Motor neuron (in vitro differentiated cells): ENCODE data around the gene ZNF467. TPM values are rescaled to one million over a fixed set of nuclear protein-coding genes. Genes with fewer than 3 reads are reported as not detected.

Experiments
- ATAC-seq, 8 experiments: fragments of 200-7000 bp; cut with Tn5 transposase; replicated peaks in 6 of 8; 2 replicates each; pipeline ENCODE4 v1.8.0; 2021; ENCODE audit warnings: mild to moderate bottlenecking in 8 of 8, moderate library complexity in 8 of 8
- H3K27ac ChIP-seq, 2 donors: fragments of 250-450 bp; sonication (Bioruptor Pico); 2 replicates each; pipeline ENCODE4 v1.9.0; 2021; ENCODE audit warnings: antibody characterized with exemption in 2 of 2, mild to moderate bottlenecking in 2 of 2, moderate library complexity in 1 of 2
- H3K4me1 ChIP-seq, 2 donors: fragments of 250-450 bp; sonication (Bioruptor Pico); replicated peaks in 1 of 2; 2 replicates each; pipeline ENCODE4 v1.6.1; 2021; ENCODE audit warnings: antibody characterized with exemption in 2 of 2, mild to moderate bottlenecking in 2 of 2, moderate library complexity in 1 of 2
- H3K4me3 ChIP-seq, 5 donors: fragments of 250-450 bp; sonication (Bioruptor Pico); 2 replicates each; pipeline ENCODE4 v1.9.0; 2021; ENCODE audit warnings: antibody characterized with exemption in 5 of 5, mild to moderate bottlenecking in 5 of 5, moderate library complexity in 4 of 5
- WGBS, 10 experiments: fragments of 450-650 bp; shearing (Covaris generic); methylation state at CpG; one replicate each; pipeline ENCODE4 v1.0.0; 2022; 5-methylcytosine and 5-hydroxymethylcytosine counted together
- in situ Hi-C, 9 experiments: fragments of 400-800 bp; cut with MboI; loops; one replicate each; pipeline ENCODE4 v1.15.0; 2021; ENCODE audit warnings: low sequenced_read_pairs in 9 of 9, low pct_unique_long_range_greater_than_20kb in 2 of 9; ENCODE audit not compliant: unreplicated experiment in 9 of 9
- total RNA-seq, 8 experiments: library from RNA; unstranded; fragments of 300-600 nt; gene quantifications; 2 replicates each; pipeline versions ENCODE4 v1.2.3 to v1.2.4, GENCODE V29; 2022

Gene ZNF467
- total RNA-seq, 8 experiments from 2014 or later: 0.71 to 7.7 (median 5.1) TPM

GRCh38 chr7:149789101-149789500 lies 15.7 kb upstream of the ZNF467 start:
- H3K4me3 ChIP-seq: no peak overlapping the region
- WGBS, 10 experiments: 79 to 100% (median 80%) methylated on average over 3 of the region's 19 CpGs; no CpG with 5 or more reads in 7 of the 10 experiments
- peaks cover 0 to 20% of the 10 kb centered on the region in 2 donors for H3K4me1 ChIP-seq
- H3K27ac ChIP-seq: no peak overlapping the region
- in situ Hi-C loops: no loop called here
- no peak for ATAC-seq

- ATAC-seq: no peak
- Histone ChIP-seq H3K4me1 (peaks cover 0 to 26% of the 10 kb centered on the region in 2 donors), H3K27ac (no peak overlapping the region), H3K4me3 (no peak overlapping the region)
- WGBS, 10 experiments: 33 to 73% (median 65%) methylated on average over 1 to 5 of the region's 11 CpGs; no CpG with 5 or more reads in 7 of the 10 experiments
- in situ Hi-C loops: no loop called here
Observed at GRCh38 chr7:149788300-149788851, 15.0 kb upstream of the ZNF467 start.

- 0 to 85% (median 53%) methylated on average over 1 to 10 of the region's 35 CpGs; no CpG with 5 or more reads in 4 of the 10 experiments for WGBS, 10 experiments
- in situ Hi-C loops: no loop called here
- peak; percentile 60 to 87 (median 74) for ATAC-seq
- Histone ChIP-seq H3K27ac (no peak overlapping the region), H3K4me3 (no peak overlapping the region), H3K4me1 (peaks cover 0 to 28% of the 10 kb centered on the region in 2 donors)
Observed at GRCh38 chr7:149787428-149788299, 14.3 kb upstream of the ZNF467 start.

GRCh38 chr7:149785983-149786382 lies 12.6 kb upstream of the ZNF467 start:
- in situ Hi-C loops: no loop called here
- 17 to 95% (median 80%) methylated on average over 1 to 7 of the region's 9 CpGs; no CpG with 5 or more reads in 4 of the 10 experiments for WGBS, 10 experiments

GRCh38 chr7:149785402-149785801 lies 12.0 kb upstream of the ZNF467 start:
- Histone ChIP-seq H3K4me1 (peaks cover 0 to 23% of the 10 kb centered on the region in 2 donors), H3K4me3 (no peak overlapping the region), H3K27ac (no peak overlapping the region)
- WGBS, 10 experiments: 93% methylated on average over 8 of the region's 15 CpGs; no CpG with 5 or more reads in 9 of the 10 experiments
- in situ Hi-C loops: no loop called here
- ATAC-seq: no peak

More at GRCh38 chr7:149785983-149786382, 12.6 kb upstream of the ZNF467 start:
- H3K4me1 ChIP-seq: peaks cover 0 to 26% of the 10 kb centered on the region in 2 donors
- H3K4me3 ChIP-seq: no peak overlapping the region
- no peak for ATAC-seq
- no peak overlapping the region for H3K27ac ChIP-seq

GRCh38 chr7:149784251-149784608 lies 10.8 kb upstream of the ZNF467 start:
- WGBS, 10 experiments: 43 to 100% (median 92%) methylated on average over 1 to 3 of the region's 5 CpGs; no CpG with 5 or more reads in 3 of the 10 experiments
- Histone ChIP-seq H3K27ac (no peak overlapping the region), H3K4me3 (no peak overlapping the region), H3K4me1 (peaks cover 0 to 19% of the 10 kb centered on the region in 2 donors)
- ATAC-seq: no peak
- in situ Hi-C loops: no loop called here

GRCh38 chr7:149783386-149784250 lies 10.2 kb upstream of the ZNF467 start:
- in situ Hi-C loops: no loop called here
- no peak overlapping the region for H3K4me3 ChIP-seq
- peaks cover 0 to 25% of the 10 kb centered on the region in 2 donors for H3K4me1 ChIP-seq
- H3K27ac ChIP-seq: no peak overlapping the region
- ATAC-seq: peak in 6 of 8 experiments; percentile 26 to 65 (median 46)
- 35 to 100% (median 100%) methylated on average over 1 to 4 of the region's 22 CpGs; no CpG with 5 or more reads in 5 of the 10 experiments for WGBS, 10 experiments

- H3K4me3 ChIP-seq: no peak overlapping the region
- WGBS, 10 experiments: 80 to 100% (median 85%) methylated on average over 1 to 5 of the region's 18 CpGs; no CpG with 5 or more reads in 6 of the 10 experiments
- no peak for ATAC-seq
- H3K27ac ChIP-seq: no peak overlapping the region
- in situ Hi-C loops: no loop called here
- peaks cover 0 to 27% of the 10 kb centered on the region in 2 donors for H3K4me1 ChIP-seq
Observed at GRCh38 chr7:149782682-149783345, 9.4 kb upstream of the ZNF467 start.

- in situ Hi-C loops: no loop called here
- 100% methylated on average over 2 of the region's 13 CpGs; no CpG with 5 or more reads in 9 of the 10 experiments for WGBS, 10 experiments
- ATAC-seq: no peak
Observed at GRCh38 chr7:149781921-149782320, 8.5 kb upstream of the ZNF467 start.

GRCh38 chr7:149780636-149781419 lies 7.4 kb upstream of the ZNF467 start:
- Histone ChIP-seq H3K27ac (no peak overlapping the region), H3K4me3 (no peak overlapping the region), H3K4me1 (peaks cover 2 to 27% of the 10 kb centered on the region in 2 donors)
- in situ Hi-C loops: no loop called here
- ATAC-seq: peak in 3 of 8 experiments; percentile 34 to 59 (median 36)
- 30 to 93% (median 64%) methylated on average over 2 to 5 of the region's 16 CpGs; no CpG with 5 or more reads in 4 of the 10 experiments for WGBS, 10 experiments

More at GRCh38 chr7:149781921-149782320, 8.5 kb upstream of the ZNF467 start:
- peaks cover 0 to 20% of the 10 kb centered on the region in 2 donors for H3K4me1 ChIP-seq
- no peak overlapping the region for H3K27ac ChIP-seq
- H3K4me3 ChIP-seq: no peak overlapping the region

GRCh38 chr7:149780056-149780455 lies 6.7 kb upstream of the ZNF467 start:
- in situ Hi-C loops: no loop called here

GRCh38 chr7:149779502-149779805 lies 6.1 kb upstream of the ZNF467 start:
- WGBS, 10 experiments: 80% methylated on average over 3 of the region's 4 CpGs; no CpG with 5 or more reads in 9 of the 10 experiments

More at GRCh38 chr7:149780056-149780455, 6.7 kb upstream of the ZNF467 start:
- Histone ChIP-seq H3K27ac (no peak overlapping the region), H3K4me3 (no peak overlapping the region), H3K4me1 (peaks cover 10 to 35% of the 10 kb centered on the region in 2 donors)
- WGBS, 10 experiments: 80 to 100% methylated on average over 2 to 3 of the region's 17 CpGs; no CpG with 5 or more reads in 8 of the 10 experiments
- ATAC-seq: no peak

More at GRCh38 chr7:149779502-149779805, 6.1 kb upstream of the ZNF467 start:
- Histone ChIP-seq H3K27ac (no peak overlapping the region), H3K4me1 (peaks cover 11 to 41% of the 10 kb centered on the region in 2 donors), H3K4me3 (no peak overlapping the region)
- in situ Hi-C loops: no loop called here
- ATAC-seq: no peak
